ENCODE measurements around the gene LRRTM2.
"Not testable (repeated sequence)": the region's sequence is repeated elsewhere in the genome, so short reads cannot be mapped to it uniquely, and the experiment has no call there.

Gene LRRTM2

GRCh38 chr5:138874771-138875551 is at the start of gene LRRTM2:
Gene LRRTM2, minus strand, starts transcription at chr5:138875335. Its CDS starts 424 bp downstream, at chr5:138874911.
- in situ Hi-C loops (cut with HindIII; ENCODE audit: low sequenced_read_pairs) = no loop called here
- H3K4me3 ChIP-seq (ENCODE audit: low read depth, low read length) = peak within 1 kb of the TSS; percentile 37
- no peak for TF ChIP-seq CTCF (IDR thresholded peaks at IDR 0.05; ENCODE audit: low read depth, low read length, missing control alignments)
- DNase-seq (ENCODE audit: low read depth) = peak; percentile 84

GRCh38 chr5:138922494-138922893 is 47.4 kb upstream of the LRRTM2 start:
- in situ Hi-C loops (cut with HindIII; ENCODE audit: low sequenced_read_pairs) = no loop called here
- no peak for DNase-seq (ENCODE audit: low read depth)
- TF ChIP-seq CTCF (IDR thresholded peaks at IDR 0.05; ENCODE audit: low read depth, low read length, missing control alignments) = no peak
- no peak overlapping the region for H3K4me3 ChIP-seq (ENCODE audit: low read depth, low read length)

- in situ Hi-C loops (cut with HindIII; ENCODE audit: low sequenced_read_pairs); DNase-seq (ENCODE audit: low read depth); H3K4me3 ChIP-seq (ENCODE audit: low read depth, low read length): not testable (repeated sequence)
Observed at GRCh38 chr5:138921362-138921761, 46.2 kb upstream of the LRRTM2 start.

GRCh38 chr5:138920181-138920580 is 45.0 kb upstream of the LRRTM2 start:
- no peak for TF ChIP-seq CTCF (IDR thresholded peaks at IDR 0.05; ENCODE audit: low read depth, low read length, missing control alignments)
- DNase-seq (ENCODE audit: low read depth) = no peak
- in situ Hi-C loops (cut with HindIII; ENCODE audit: low sequenced_read_pairs) = no loop called here
- no peak overlapping the region for H3K4me3 ChIP-seq (ENCODE audit: low read depth, low read length)

- in situ Hi-C loops (cut with HindIII; ENCODE audit: low sequenced_read_pairs) = no loop called here
- no peak for TF ChIP-seq CTCF (IDR thresholded peaks at IDR 0.05; ENCODE audit: low read depth, low read length, missing control alignments)
- DNase-seq (ENCODE audit: low read depth) = no peak
- no peak overlapping the region for H3K4me3 ChIP-seq (ENCODE audit: low read depth, low read length)
Observed at GRCh38 chr5:138918686-138919085, 43.6 kb upstream of the LRRTM2 start.

GRCh38 chr5:138914338-138914737 is 39.2 kb upstream of the LRRTM2 start:
- no peak for DNase-seq (ENCODE audit: low read depth)
- H3K4me3 ChIP-seq (ENCODE audit: low read depth, low read length) = no peak overlapping the region
- TF ChIP-seq CTCF (IDR thresholded peaks at IDR 0.05; ENCODE audit: low read depth, low read length, missing control alignments) = no peak
- in situ Hi-C loops (cut with HindIII; ENCODE audit: low sequenced_read_pairs) = no loop called here

GRCh38 chr5:138913773-138914172 is 38.6 kb upstream of the LRRTM2 start:
- TF ChIP-seq CTCF (IDR thresholded peaks at IDR 0.05; ENCODE audit: low read depth, low read length, missing control alignments) = no peak
- no peak overlapping the region for H3K4me3 ChIP-seq (ENCODE audit: low read depth, low read length)
- DNase-seq (ENCODE audit: low read depth) = no peak
- in situ Hi-C loops (cut with HindIII; ENCODE audit: low sequenced_read_pairs) = no loop called here

Measured in astrocyte of the cerebellum (primary cell).